HCT116 (cell line): ENCODE results near the gene QRSL1. TPM values are rescaled to one million over a fixed set of nuclear protein-coding genes. Genes with fewer than 3 reads are reported as not detected.

Experiments used
- total RNA-seq: library from RNA; stranded (reverse); gene quantifications from one replicate; pipeline ENCODE4 v1.2.1, GENCODE V29; 2021; ENCODE audit not compliant: unreplicated experiment

The QRSL1 gene
- total RNA-seq, 1 experiment from 2014 or later = 16.0 TPM

Other genes starting within 250 kb of the QRSL1 start
- gene RTN4IP1, start 80 bp upstream of the QRSL1 start, total RNA-seq = 9.1 TPM